Stimulated activated CD8-positive, alpha-beta memory T cell treated with anti-CD3 and anti-CD28 coated beads, Interleukin-15, amount 100 ng/mL, for 48 hours (primary cell): Measurements from ENCODE around the gene TAS2R60.
"Not testable (repeated sequence)": the region's sequence is repeated elsewhere in the genome, so short reads cannot be mapped to it uniquely, and the experiment has no call there.

Source experiments
- DNase-seq, 2 donors: peaks; one replicate each; pipeline ENCODE4 v3.0.0-alpha.2; 2020; ENCODE audit warnings: low read depth in 2 of 2

TAS2R60 gene

DNA sequence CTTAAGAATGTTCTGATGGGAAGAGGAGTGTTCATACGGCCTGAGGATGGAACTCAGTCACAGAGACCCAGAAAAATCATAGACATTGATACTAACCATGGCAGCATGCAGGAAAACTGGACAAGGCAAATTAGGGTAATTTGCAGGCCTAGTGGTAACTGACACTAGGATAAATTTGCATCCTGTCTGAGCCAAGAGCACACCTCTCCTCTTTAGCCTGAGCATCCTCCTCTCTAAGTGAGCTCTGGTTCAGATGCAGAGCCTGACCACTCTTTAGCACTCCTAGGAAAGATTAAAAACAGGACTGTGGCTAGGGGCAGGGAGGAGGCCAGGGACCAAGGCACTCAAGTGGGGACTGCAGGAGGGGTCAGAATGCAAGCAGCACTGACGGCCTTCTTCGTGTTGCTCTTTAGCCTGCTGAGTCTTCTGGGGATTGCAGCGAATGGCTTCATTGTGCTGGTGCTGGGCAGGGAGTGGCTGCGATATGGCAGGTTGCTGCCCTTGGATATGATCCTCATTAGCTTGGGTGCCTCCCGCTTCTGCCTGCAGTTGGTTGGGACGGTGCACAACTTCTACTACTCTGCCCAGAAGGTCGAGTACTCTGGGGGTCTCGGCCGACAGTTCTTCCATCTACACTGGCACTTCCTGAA lies 34.4 kb downstream of the TAS2R60 start, which contains the start of gene TAS2R41:
TAS2R41 (plus strand) TSS at position 373 of the 650 bp plus-strand sequence; CDS start at position 373, 0 bp downstream.
- DNase-seq: no peak

GRCh38 chr7:143479055-143479766 lies 36.0 kb downstream of the TAS2R60 start:
- DNase-seq: no peak

DNA sequence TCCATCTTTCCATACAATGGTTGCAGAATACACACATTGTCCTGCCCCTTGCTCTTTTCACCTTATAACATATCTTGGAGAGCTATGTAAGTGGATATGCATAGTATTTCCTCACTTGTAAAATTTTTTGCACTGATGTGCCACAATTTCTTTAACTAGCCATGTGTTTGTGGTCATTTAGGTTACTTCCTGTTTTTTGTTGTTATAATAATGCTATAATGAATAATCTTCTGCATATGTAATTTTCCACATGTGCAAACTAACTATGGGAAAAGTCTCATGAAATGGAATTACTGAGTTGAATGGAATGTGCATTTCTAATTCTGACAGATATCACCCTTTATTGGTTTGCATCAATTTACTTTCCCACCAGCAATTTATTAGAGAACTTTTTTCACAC lies 37.2 kb downstream of the TAS2R60 start:
- DNase-seq: no peak

DNA sequence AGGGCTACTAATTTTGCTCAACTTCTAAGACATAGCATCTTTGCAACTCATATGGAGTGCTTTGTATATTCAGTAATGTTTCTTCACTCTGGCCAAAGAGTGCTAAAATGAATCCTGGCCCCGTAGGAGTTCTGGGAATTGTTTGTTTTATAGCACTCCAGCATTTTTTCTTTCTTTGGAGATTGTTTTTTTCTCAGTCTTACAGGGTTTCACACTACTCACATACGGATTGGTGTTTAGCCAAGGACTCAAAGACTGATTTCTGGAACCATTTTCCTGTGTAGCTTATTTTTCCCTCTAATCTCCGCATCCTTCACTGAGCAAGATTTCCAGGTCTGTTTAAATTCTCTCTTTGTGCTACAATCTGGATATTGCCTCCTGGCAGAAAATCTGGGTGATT lies 40.9 kb downstream of the TAS2R60 start:
- DNase-seq: no peak

DNA sequence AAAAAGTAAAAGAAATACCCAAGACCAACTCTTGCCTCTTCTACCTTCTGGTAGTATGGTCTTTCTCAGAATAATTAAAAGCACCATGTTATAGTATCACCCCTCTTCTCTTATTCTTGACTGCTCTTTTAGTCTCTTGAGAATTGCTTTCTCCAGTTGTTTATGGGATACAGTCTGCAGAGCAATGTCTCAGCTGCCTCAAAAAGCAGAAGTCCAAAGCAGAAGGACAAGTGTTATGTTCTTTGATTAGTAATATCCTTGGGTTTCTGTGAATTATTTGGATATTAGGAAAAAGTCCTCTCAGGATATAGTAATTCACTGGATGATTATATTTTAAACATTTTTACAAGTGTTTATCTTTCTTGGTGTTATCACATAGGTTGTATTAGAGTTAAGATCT lies 41.8 kb downstream of the TAS2R60 start:
- no peak for DNase-seq

- no peak for DNase-seq
These were observed 42.2 kb downstream of the TAS2R60 start for GRCh38 chr7:143485500-143485899.

GRCh38 chr7:143486266-143486665 lies 43.0 kb downstream of the TAS2R60 start:
- DNase-seq: not testable (repeated sequence)

GRCh38 chr7:143487061-143487460 lies 43.8 kb downstream of the TAS2R60 start:
- no peak for DNase-seq

DNA sequence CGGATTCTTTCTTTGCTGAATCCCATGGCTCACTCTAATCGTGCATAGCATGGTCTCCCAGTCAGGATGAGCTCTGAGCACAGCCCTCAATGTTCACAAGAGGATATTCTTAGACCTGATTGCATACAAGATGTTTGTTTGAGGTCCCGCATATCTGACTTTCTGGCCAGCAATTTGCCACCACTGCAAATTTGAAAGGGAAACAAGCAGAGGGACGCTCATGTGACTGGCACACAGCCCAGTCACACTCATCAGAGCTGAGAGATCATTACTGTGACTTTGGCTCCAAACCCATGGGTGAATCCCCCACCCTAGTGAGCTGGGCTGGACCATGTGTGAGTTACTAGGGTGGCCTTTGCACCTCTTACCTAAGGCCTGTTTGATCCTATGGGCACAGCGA lies 44.3 kb downstream of the TAS2R60 start:
- DNase-seq: no peak

DNA sequence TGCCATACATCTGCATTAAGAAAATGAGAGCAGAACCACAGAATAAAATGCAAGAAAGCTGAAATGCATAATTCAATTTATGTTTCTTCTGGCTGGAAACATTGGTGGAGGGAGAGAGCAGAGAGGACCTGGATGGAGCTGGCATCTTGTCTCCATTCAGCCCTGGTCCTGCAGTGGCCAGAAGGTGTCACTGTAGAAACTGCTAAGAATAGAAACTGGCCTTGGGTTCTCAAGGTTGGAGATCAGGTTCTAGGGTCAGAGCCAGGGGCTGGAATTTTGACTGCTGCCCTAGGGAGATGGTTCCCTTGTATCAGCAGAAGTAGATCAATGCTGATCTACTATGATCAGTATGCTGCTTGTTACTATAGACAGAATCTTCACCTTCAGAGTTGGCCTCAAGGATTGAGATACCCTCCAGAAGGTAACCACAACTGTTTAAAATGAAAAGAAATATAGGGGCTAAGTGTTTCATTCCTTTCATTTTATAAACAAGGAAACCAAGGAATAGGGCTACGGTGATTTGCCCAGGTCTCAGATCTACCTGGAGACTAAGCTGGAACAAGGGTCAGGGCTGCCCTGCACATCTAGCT lies 47.6 kb downstream of the TAS2R60 start:
- no peak for DNase-seq

DNA sequence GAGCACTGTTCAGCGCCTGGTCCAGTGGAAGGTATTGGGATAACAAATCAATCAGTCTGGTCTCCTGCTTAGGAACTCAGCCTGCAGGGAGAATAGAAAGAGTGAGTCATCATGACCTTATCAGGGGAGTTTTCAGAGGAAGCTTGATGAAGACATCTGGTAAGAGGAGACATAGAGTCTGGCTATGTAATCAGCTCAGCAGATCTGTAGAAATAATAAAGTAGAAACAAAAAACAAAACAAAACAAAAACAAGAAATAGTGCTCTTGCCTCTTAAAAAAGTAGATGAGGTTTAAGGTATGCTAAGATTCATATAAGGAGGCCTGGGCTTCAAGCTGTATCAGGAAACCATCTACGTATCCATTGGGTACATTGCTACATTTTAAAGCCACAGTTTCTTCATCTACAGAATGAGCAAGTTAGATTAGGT lies 48.8 kb downstream of the TAS2R60 start:
- DNase-seq: no peak

GRCh38 chr7:143492799-143493739 lies 49.8 kb downstream of the TAS2R60 start:
- DNase-seq: no peak

DNA sequence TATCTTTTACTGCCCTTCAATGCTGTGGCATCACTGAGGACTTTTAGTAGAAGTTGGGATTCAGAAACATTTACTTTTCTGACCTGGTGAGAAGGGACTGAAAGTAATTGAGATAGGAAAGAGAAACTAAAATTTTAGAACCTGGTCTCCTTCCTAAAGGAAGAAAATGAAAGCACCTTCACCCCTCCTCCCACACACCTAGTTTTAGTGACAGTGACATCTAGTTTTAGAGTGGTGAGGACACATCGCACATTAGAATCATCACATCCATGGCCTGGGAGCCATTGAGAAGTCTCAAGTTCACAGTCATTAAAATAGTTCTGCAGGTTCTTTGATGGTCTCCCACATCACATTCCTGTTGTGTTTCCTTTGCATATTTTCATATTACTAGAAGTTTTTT lies 50.5 kb downstream of the TAS2R60 start:
- no peak for DNase-seq
